ENCODE data around the gene NANOS3. TPM values are rescaled to one million over a fixed set of nuclear protein-coding genes. Genes with fewer than 3 reads are reported as not detected.

Gene NANOS3
- total and polyA plus RNA-seq, 2 of the 13 experiments (the other 11 are each of a cell fraction or from before 2014, with no cell fraction given) = 0.21 TPM; not detected in 1

GRCh38 chr19:13899393-13899792, 22.5 kb downstream of the NANOS3 start (continued):
- TF ChIP-seq REL (CRISPR knock-in tag; conservative IDR thresholded peaks at IDR 0.05) = no peak
- no peak for TF ChIP-seq NR2C2 (CRISPR knock-in tag; IDR thresholded peaks at IDR 0.05; ENCODE audit: borderline replicate concordance)
- peak; percentile 29; the same call in 1 of the 2 replicates for TF ChIP-seq PAXIP1 (CRISPR knock-in tag; conservative IDR thresholded peaks at IDR 0.05)
- peak; percentile 28; the same call in 1 of the 2 replicates for TF ChIP-seq ETV5 (CRISPR knock-in tag; IDR thresholded peaks at IDR 0.05; ENCODE audit: borderline replicate concordance)
- TF ChIP-seq ASH2L (IDR thresholded peaks at IDR 0.05; ENCODE audit: insufficient read length, low read depth, low read length) = peak; percentile 33
- no peak for TF ChIP-seq IKZF1 (IDR thresholded peaks at IDR 0.05)
- no peak for TF ChIP-seq RARG (CRISPR knock-in tag; IDR thresholded peaks at IDR 0.05; ENCODE audit: low read depth)
- no peak for TF ChIP-seq ZFP37 (CRISPR knock-in tag; IDR thresholded peaks at IDR 0.05; ENCODE audit: borderline replicate concordance)
- TF ChIP-seq TEAD3 (CRISPR knock-in tag; optimal IDR thresholded peaks at IDR 0.05; ENCODE audit: borderline replicate concordance) = peak; percentile 50
- no peak for TF ChIP-seq ZNF18 (CRISPR knock-in tag; IDR thresholded peaks at IDR 0.05; ENCODE audit: insufficient replicate concordance)
- peak; percentile 50; the same call in 1 of the 2 replicates for TF ChIP-seq ZMYM3 (CRISPR knock-in tag; IDR thresholded peaks at IDR 0.05)
- no peak for TF ChIP-seq TIGD3 (CRISPR knock-in tag; IDR thresholded peaks at IDR 0.05; ENCODE audit: borderline replicate concordance)
- 0 out of 2 replicates have a peak, but pooled peaks have one; percentile 32 for TF ChIP-seq ZNF431 (CRISPR knock-in tag; IDR thresholded peaks at IDR 0.05; ENCODE audit: borderline replicate concordance, low read depth)
- TF ChIP-seq TAF15 (IDR thresholded peaks at IDR 0.05; ENCODE audit: low read depth, low read length, poor library complexity, severe bottlenecking) = no peak
- no peak for TF ChIP-seq ZNF773 (CRISPR knock-in tag; IDR thresholded peaks at IDR 0.05; ENCODE audit: borderline replicate concordance)
- no peak for TF ChIP-seq ZNF567 (CRISPR knock-in tag; IDR thresholded peaks at IDR 0.05; ENCODE audit: borderline replicate concordance)
- TF ChIP-seq SOX5 (CRISPR knock-in tag; IDR thresholded peaks at IDR 0.05; ENCODE audit: borderline replicate concordance) = peak; percentile 61
- TF ChIP-seq ZNF10 (CRISPR knock-in tag; IDR thresholded peaks at IDR 0.05; ENCODE audit: borderline replicate concordance, low read depth) = no peak
- peak in 1 of 2 experiments; percentile 26; a peak in 1 of 4 replicates for TF ChIP-seq MAFK (conservative IDR thresholded peaks at IDR 0.05 in 1 of 2, IDR thresholded peaks at IDR 0.05 in 1 of 2; ENCODE audit: low read length in 2 of 2)
- peak; percentile 45 for TF ChIP-seq HOXA3 (CRISPR knock-in tag; IDR thresholded peaks at IDR 0.05)
- TF ChIP-seq ZNF639 (CRISPR knock-in tag; conservative IDR thresholded peaks at IDR 0.05) = no peak
- no peak for TF ChIP-seq ZNF441 (CRISPR knock-in tag; IDR thresholded peaks at IDR 0.05; ENCODE audit: borderline replicate concordance)
- no peak for TF ChIP-seq RFXAP (CRISPR knock-in tag; IDR thresholded peaks at IDR 0.05; ENCODE audit: borderline replicate concordance)

Data from HepG2 (cell line).